ENCODE results near the gene TEKT1.

- TF ChIP-seq CTCF (IDR thresholded peaks at IDR 0.05 in 8 of 11, conservative IDR thresholded peaks at IDR 0.05 in 3 of 11): no peak
- TF ChIP-seq POLR2AphosphoS5 (IDR thresholded peaks at IDR 0.05): no peak
Measured at GRCh38 chr17:6780001-6780400, 51.5 kb downstream of the TEKT1 start.
